HG02610 (cell line): ENCODE measurements around the gene JPH2.
A peak's percentile ranks its signal among the peaks of the same experiment; 100 is the strongest.

Experiments
- ATAC-seq: cut with Tn5 transposase; IDR thresholded peaks from one replicate; pipeline ENCODE4 v1.9.1; 2021; ENCODE audit warnings: mild to moderate bottlenecking, moderate library complexity; ENCODE audit not compliant: unreplicated experiment

JPH2 gene

DNA sequence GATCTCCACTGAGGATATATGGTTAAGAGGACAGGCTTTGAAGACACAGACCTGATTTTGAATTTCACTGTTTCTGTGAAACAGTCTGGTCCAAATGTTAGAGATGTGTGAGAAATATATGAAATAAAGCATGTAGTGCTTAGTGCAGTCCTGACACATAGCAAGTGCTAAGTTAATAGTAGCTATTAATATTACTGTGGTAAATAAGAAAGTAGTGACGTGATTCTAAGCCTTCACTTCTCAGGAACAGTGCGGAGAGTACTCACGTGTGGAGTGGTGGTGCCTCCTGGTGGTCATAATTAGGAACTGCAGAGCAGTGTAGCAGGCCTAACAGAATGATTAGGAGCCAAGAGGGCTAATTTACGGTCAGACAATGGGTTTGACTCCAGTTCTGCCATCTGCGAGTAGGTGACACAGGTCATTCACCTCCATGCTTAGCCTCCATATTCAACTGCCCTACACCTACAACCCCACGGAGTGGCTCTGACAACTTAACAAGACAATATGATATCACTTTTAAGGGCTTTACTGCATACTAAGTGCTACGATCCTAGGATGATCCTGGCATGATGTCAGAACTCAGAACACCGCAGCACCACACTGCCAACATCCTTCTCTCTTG lies 106.2 kb downstream of the JPH2 start:
- ATAC-seq = peak; percentile 63

DNA sequence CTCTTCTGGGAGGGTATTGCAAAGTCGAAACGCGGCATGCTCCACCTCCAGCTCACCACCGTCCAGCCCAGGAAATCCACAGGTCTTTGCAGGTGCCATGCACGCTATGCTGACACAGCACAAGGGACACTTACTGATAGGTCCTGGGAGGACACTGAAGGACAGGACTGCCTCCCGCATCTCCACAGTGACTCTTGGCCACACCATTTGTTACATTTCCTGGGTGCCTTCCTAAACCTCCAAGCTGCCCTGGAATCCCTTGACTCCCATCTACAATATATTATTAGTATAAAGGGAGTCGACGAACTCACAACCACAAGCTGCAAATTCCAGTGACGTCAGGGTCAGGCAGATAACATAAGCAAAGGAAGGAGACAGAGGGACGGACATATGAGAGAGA lies 106.9 kb downstream of the JPH2 start:
- no peak for ATAC-seq

DNA sequence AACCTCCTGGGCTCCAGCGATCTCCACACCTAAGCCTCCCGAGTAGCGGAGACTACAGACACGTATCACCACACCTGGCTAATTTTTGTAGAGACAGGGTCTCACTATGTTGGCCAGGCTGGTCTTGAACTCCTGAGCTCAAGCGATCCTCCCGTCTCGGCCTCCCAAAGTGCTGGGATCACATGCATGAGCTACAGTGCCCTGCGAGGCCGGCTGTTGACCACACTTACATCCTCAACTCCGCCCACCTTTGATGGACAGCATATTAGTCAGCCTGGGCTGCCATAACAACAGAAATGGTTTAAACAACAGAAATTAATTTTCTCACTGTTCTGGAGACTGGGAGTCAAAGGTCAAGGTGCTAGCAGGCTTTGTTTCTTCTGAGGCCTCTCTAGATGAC lies 107.7 kb downstream of the JPH2 start:
- ATAC-seq = no peak

DNA sequence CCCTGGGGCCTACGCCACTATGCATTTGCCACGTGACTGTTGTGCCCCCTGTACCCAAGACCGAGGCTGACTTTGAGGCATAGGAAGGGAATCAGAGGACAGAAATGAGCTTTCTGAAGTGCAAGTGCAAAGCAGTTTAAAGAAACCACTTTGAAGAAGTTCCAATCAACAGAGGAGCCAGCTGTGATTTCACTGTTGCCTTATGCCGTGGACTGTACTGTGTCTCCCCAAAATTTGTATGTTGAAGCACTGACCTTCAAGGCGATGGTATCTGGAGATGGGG lies 111.1 kb downstream of the JPH2 start:
- ATAC-seq = no peak

DNA sequence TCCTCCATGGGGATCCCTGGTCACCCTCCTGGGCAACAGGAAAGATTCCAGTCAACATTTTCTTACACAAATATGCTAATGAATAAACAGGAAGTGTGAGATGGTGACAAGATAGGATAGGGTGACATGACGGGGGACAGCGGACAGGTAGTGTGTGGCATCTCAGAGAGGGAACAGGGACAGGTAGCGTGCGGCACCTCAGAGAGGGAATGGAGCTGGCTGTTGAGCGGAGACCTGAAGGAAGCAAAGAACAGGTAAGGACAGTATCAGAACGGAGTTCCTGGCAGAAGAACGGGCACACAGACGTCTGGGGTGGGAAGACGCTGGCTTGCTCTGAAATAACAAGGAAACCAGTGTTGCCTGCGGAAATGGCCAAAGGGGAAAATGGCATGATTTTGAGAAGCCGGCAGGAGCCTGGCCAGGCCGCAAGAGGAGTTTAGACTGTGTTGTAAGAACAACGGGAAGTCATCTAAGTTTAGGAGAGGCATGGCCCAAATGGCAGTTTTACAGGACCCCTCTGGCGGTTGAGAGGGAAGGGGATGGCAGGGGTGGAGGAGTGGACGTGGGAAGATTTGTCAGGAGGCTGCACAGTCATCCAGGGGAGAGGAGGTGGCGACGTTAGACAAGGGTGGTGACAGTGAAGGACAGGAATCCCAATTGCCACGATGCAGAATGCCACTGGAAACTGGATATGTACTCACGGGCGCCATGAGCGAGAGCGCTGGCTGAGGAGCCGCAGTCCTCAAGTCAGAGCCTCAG lies 111.6 kb downstream of the JPH2 start:
- no peak for ATAC-seq

DNA sequence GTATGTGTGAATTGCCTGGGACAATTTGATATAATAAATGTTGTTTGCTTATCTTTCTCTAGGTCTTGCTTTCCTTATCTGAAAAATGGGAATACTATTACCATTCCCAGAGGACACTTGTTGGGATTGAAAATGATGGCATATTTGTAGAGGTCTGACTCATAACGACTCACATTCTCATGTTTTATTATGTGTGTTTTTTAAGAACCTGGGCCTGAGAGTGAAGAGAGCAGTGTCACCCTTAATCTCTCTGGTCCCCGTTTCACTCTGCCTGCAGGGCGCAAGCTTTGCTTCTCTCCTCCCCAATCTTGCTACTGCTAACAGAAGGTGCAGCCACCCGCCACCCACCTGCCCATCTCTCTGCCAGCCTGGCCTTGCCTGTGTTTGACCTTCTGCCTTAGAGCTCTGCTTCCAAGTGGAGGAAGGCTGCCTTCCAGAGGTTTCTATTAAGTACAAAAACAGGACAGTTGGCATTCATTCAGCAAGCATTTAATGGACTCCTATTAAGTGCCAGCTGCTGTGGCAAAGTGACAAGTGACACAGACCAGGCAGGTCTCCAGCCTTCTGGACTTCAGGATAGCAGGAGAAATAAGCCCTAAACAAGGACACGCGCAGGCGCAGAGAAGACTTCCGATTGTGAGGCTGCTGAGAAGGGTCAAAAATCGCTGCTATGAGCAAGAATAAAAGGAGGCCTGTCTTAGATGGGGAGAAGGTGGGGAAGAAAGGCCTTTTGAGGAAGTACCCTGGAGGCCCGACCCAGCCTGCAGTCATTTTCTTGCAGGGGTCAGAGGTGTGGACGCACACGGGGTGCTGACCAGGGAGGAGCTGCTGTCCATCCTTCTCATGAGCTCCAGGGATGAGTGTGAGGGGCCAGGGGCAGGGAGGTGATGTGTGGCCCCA lies 112.5 kb downstream of the JPH2 start:
- ATAC-seq = no peak

DNA sequence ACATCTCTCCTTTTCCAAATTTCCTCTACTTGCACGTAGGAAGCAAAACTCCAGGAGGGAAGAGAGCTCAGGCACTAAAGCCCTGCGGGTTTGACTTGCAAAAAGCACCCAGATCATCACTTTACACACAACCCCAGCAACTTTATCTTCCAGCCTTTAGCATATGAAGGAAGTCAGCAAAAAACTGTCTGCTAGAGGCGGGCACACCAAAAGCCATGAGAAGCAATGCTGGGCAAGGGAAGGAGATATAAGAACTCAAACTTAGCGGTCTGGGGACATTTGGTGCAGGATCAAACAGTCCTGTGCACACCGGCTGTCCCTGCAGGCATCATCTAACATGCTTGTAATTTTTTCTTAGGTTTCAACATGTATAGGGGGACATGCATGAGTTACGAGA lies 113.3 kb downstream of the JPH2 start:
- no peak for ATAC-seq

DNA sequence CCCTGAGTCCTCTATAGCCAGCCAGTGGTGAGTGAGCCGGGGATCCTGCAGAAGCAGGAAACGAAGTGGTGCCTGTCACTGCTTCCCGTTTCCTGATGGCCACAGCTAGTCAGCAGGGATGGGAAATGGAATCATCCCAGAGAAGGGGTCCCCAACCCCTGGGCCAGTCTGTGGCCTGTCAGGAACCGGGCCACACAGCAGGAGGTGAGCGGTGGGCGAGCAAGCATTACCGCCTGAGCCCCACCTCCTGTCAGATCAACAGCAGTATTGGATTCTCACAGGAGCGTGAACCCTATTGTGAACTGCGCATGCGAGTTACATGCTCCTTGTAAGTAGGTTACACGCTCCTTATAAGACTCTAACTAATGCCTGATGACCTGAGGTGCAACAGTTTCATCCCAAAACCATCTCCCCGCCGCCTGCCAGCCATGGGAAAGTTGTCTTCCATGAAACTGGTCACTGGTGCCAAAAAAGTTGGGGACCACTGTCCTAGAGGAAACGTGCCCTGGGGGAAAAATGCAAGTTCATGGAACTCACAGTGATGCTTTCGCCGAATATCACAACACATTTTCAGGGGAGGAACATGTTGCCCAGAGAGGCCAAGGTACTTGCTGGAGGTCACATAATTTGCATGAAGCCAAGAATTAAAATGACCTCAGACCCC lies 113.8 kb downstream of the JPH2 start:
- ATAC-seq = no peak

DNA sequence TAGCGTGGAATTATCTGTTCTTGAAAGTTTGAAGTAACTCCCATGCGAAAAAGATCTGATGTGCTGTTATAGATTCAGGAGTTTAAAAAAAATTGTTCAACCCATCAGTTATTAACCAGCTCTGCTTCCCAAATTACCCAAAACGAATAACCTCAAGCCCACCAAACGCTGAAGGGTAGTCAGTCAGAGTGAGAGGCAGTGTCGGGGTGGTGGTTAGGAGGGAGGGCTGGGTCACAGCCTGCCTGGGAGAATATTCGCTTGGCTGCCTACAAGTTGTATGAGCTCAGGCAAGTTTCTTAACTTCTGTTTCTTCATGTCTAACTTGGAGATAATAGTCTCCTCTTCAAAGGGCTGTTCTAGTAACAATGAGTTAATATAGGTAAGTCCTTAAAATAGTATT lies 114.6 kb downstream of the JPH2 start:
- peak; percentile 55 for ATAC-seq

DNA sequence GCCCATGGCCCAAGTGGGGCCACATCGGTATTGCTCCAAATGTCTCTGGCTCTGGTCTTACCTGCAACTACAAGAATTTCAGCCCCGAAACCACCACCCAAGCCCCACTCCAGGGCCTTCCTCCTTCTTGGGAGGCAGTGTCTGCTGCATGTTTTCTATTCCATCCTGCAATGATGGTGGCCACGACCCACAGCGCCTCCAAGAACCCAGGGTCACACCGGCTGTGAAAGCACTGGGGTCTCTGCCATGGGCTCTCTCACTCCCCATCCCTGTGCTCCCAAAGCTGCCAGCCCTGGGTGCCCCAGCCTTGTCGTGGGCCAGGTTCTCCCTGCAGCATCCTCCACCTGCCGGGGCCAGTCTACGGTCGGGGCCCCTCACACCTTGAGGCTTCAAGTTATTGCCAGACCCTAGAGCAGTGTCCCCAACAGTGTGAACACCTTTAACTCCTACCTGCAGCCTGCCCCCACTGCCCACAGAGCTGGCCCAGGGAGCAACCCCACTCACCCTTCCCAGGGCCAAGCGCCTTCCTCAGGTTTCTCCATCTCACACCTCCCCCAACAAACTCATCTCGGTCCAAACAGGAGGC lies 115.4 kb downstream of the JPH2 start:
- no peak for ATAC-seq

DNA sequence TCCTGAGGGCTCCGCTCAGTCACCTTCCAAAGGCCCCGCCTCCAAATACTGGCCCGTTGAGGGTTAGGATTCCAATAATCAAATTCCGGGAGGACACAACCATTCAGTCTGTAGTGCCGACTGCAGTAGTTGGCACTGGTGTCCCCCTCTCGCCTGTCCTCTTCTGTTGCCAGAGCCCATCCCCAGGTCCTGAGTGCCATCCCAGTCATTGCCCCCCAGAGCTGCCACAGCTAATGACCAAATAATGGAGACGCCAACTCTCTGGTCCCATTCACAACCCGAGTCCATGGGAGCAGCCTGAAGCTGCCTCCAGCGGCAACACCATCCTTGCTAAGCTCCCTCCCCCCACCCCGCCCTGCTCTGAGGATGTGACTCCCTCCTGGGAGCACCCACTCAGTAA lies 115.9 kb downstream of the JPH2 start:
- no peak for ATAC-seq

DNA sequence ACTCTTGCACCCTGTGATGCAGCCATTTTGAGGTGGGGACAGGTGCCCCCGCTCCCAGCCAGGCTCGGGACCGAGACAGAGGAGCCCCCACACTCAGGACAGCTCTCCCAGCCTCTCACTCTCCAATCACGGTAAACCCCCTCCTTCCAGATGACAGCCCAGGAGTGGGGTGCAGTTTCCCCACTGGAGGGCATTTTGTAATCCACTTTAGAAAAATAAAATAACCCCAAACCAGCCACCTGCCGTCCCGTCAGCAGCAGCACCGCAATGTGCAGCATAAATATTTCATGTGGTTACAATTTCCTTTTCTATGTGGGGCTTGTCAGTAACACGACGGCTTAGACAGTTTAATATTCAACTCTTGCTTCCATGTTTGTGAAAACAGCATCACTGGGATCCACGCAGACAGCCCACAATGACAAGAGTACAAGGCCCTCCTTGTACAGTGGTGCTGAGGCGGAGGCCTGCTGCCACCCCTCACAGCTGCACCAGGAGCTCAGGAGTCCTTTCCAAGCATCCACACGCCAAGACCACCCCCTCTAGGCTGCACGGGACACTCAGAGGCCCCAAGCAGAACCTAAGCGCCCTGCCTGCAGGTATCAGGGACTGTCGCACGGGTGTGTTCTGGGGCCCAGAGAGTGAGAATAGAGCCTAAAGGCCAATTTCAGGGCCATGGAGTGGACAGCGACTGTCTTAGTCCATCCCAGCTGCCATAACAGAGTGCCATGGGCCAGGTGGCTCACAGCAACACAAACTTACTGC lies 116.7 kb downstream of the JPH2 start:
- ATAC-seq = no peak

DNA sequence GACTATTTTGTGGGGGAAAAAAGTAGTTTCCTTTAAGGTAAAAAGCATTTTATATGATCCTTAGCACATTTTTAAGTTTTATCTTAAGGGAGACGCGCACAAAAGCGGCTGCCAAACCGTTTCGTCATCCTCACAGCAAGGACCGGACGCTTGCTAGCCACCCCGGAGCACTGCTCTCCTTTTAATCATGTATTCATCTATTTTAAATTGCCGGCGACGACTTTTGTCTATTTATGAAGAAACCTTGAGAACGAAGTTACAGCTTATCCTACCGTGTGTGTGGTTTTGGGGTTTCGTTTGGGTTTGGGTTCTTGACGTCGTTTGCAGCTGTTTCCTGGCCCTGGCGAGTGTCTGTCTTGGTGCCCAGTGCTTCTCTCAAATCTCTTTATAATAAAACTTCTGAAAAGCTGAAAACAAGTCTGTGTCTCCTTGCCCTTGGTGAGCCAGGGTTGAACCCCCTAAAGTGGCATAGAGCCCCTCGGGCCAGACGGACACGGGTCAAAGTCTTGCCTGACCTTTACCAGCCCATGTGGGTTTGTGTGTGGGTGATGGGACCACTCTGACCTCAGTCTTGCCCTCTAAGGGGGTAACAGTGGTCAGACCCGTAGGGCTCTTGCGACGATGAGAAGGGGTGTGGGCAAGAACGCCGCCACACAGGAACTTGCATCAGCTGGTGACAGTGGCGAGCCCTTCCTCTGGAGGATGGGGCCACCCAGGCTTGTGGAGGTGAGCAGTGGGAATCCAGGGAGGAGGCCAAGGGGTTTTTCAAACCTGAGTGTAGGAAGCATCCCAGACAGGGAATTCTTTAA lies 117.6 kb downstream of the JPH2 start:
- ATAC-seq = peak; percentile 34

DNA sequence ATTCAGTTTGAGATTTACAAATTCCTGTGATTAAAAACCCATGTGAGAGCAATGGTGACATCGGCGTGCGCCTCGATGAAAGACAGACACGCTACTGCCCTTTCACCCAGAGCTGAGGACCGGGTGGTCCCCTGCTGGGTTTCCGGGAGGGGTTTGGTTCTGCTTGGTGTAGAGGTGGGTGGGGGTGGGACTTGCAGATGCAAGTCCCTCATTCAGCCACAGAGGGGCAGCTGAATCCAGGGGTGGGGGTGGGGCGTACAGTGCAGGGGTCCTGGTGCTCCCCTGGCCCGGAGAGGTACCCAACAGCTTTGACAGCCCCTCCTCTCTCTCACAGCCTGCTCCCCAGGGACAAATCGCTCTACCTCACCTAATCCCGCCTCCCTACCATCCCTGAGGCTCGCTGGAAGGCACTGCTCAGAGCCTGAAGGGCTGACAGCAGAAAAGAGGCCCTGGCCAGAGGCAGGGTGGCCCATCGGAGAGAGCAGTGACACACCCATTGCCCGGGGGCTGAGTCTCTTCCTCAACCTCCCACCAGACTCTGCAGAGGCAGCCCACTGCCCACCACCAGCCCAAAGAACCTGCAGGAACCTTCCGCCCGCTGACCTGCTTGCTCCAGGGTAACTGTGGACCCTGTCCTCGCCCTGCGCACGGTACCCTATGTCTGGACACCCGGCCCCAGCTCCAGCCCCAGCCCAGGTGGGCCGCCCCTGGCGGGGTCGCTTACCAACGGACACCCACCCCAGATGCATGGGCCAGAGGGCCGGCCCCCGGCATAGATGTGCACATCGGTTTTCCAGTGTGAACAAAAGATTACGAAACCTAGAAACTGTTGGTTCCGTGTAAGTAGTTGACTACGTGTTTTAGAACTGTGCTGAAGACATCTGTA lies 118.4 kb downstream of the JPH2 start:
- no peak for ATAC-seq

DNA sequence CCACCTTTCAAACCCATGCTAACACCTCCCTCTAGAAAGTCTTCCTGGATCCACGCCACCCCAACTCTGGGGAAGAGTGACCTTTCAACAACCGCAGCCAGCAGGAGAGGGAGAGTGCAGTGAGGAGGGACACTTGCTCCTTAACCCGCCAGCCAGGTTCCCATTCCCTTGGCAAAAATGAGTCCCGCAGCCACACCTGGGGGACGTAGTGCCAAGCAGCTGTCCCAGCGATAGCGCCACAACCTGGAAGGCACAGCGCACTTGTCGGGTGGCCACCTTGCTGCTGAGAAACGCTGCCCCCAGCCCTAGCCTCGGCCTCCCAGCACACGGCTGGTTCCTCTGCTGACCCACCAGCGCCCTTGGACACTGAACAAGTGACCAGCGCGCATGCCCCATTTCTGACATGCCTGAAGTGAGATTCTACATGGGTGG lies 119.3 kb downstream of the JPH2 start:
- ATAC-seq = no peak

DNA sequence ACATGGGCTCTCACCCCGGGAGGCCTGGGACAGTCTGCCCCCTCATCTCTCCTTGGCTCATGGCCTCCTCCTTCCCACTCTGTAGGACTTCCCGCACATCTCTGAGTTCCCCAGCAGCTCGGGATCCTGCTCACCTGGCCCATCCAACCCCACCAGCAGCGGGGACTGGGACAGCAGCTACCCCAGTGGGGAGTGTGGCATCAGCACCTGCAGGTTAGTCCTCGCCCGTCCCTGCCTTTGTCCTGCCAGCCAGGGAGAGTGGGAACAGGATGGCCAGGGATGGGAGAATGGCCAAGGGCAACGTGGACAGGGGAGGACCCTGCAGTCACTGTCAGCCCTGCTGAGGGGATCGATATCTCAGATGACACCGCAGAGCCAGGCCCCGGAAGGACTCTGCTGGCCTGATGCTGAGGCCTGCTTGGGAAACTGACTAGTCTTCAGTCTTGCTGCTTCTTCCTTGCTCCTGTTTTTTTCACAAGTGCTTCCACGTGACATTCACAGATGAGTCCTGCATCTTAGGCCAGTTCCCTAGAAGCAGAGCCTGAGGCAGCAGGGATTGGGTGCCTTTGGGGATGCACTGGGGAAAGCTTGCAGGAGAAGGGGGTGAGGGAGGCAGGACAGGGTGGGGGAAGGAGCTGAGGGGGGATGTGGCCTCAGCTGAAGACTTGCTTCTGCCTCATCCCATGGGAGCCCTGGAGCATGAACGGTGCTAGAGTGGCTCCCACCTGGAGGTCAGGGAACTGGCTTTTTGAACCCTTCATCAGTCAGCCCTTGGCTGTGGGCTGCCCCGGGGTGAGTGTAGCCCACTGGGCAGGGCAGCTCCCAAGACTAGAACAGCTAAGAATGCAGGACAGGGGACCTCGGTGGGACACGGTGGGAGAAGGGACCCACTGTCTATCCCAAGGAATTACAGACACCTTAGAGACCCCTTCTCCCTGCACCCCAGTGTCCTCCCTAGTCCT lies 120.1 kb downstream of the JPH2 start:
- ATAC-seq = no peak
